ENCODE measurements around the gene IER5.

GRCh38 chr1:181140891-181141290 lies 52.4 kb downstream of the IER5 start:
- no peak for TF ChIP-seq CTCF (IDR thresholded peaks at IDR 0.05)
- TF ChIP-seq POLR2A (IDR thresholded peaks at IDR 0.05): no peak
- no peak for TF ChIP-seq POLR2AphosphoS5 (IDR thresholded peaks at IDR 0.05)
- no peak for TF ChIP-seq EP300 (IDR thresholded peaks at IDR 0.05)
